H7 (cell line): ENCODE results near the gene FIGN. TPM values are rescaled to one million over a fixed set of nuclear protein-coding genes. Genes with fewer than 3 reads are reported as not detected.

Source experiments
- DNase-seq: peaks from one replicate; pipeline ENCODE4 v3.0.0; 2012
- H3K27me3 ChIP-seq: 2 replicates; pipeline ENCODE4 v1.6.0; 2011; ENCODE audit warnings: mild to moderate bottlenecking, low read length; ENCODE audit not compliant: control insufficient read depth, insufficient read depth
- H3K36me3 ChIP-seq: replicated peaks from 2 replicates; pipeline ENCODE4 v1.5.1; 2011; ENCODE audit warnings: low read length; ENCODE audit not compliant: control insufficient read depth, insufficient read depth
- H3K4me3 ChIP-seq: 2 replicates; pipeline ENCODE4 v1.5.1; 2011; ENCODE audit warnings: low read depth, mild to moderate bottlenecking, control low read depth, low read length, moderate library complexity; ENCODE audit not compliant: insufficient read depth
- total RNA-seq: library from RNA; depleted of rRNA; stranded (reverse); fragments of >200 nt; shearing (Covaris generic); gene quantifications from 2 replicates; pipeline ENCODE4 v1.2.3, GENCODE V29; 2014

FIGN gene
- total RNA-seq, 1 experiment from 2014 or later = 8.7 TPM

DNA sequence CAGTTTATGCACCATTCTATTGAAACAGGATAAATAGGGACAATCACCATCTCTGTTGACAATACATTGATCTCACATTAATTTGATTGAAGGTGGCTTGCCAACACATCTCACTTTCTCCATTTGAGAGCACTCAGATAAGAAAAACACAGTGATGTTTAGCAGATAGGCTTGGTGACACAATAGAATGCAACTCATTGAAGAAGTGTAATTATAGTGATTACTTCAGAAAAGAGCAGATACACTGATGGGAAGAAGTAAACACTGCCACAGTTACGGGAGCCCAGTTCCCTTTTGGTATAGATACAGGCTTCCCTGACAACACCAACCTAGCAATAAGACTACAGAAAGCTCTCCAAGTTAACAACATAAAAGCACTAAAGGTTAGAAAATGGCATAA is 89.1 kb downstream of the FIGN start:
- H3K27me3 ChIP-seq = no peaks in the 10 kb centered on the region
- H3K4me3 ChIP-seq = no peak overlapping the region
- no peak for DNase-seq
- no peaks in the 10 kb centered on the region for H3K36me3 ChIP-seq

DNA sequence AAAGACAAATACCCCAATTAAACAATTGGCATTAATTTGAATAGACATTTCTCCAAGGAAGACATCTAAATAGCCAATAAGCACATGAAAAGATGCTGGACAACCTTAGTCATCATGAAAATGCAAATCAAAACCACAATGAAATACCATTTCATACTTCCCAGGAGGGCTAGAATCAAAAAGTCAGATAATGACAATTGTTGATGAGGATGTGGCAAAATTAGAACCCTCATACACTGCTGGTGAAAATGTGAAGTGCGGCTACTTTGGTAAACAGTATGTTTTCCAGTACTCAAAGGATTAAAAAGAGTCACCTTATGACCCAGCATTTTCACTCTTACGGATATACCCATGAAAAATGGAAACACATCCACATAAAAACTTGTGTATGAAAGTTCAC is 91.6 kb downstream of the FIGN start:
- H3K4me3 ChIP-seq = no peak overlapping the region
- no peaks in the 10 kb centered on the region for H3K36me3 ChIP-seq
- H3K27me3 ChIP-seq = no peaks in the 10 kb centered on the region
- DNase-seq = no peak

DNA sequence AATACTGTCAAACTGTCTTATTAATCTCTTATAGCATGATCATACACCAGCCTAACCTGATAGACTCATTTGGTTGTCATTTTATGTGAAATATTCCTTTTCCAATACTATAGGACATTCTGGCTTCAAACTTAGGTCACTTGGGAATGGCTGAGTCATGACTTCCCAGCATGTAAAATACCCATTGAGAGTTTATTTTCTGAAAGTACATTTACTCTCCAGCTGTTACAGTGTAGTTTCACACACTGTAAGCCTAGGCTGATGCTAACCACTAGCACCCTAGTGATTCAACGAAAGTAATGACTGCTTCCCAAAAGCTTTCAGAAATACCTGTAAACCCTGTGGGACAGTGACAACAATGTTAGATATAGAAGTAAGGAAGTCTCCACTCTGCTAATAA is 93.8 kb downstream of the FIGN start:
- Histone ChIP-seq H3K4me3 (no peak overlapping the region), H3K36me3 (no peaks in the 10 kb centered on the region), H3K27me3 (no peaks in the 10 kb centered on the region)
- DNase-seq = no peak

DNA sequence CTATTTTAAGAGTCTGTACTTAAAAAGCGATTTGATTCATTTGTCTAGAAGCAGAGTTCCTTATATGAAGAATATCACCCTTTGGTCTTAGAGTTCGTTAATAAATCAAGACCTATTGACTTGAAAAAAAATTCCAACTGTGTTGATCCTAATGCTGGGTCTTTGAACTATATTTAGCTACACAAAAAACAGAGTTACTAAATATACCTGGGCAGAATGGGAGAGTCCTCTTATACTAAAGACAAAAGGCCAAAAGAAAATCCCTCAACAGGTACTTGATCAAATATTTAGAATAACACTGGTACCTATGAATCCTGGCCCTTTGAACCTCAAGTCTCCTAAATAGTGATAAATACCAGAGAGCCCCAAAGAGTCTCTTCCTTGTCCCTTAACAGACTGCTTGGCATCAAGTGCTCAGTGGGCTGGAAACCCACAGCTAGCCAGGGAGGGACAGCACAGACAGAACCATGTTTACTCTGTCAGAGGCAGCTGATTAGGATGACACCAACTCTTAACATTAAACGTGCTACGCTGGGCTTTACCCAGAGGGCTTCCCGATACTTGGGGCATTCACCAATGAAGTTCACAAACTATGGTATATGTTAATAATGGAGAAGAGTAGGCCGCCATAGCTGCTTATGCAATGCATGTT is 95.1 kb downstream of the FIGN start:
- Histone ChIP-seq H3K36me3 (no peaks in the 10 kb centered on the region), H3K4me3 (no peak overlapping the region), H3K27me3 (no peaks in the 10 kb centered on the region)
- DNase-seq = no peak

DNA sequence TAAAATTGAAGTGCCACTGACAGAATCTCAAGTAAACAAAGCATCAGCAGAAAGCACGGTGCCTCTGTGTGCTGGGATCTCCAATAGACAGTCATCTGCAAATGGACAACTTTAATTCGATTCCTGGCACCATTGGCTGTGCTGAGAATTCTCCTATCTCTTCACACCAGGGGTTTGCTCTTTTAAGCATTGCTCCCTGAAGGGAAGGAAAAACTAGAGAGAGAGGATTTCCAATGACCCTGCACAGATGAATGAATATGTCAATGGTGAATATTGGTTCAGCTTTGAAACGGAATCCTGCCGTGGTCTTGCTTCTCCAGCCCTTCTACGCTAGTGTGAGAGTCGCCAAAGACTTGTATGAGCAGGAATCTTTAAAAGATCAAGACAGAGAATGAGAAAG is 97.9 kb downstream of the FIGN start:
- H3K36me3 ChIP-seq = no peaks in the 10 kb centered on the region
- DNase-seq = no peak
- H3K4me3 ChIP-seq = no peak overlapping the region
- H3K27me3 ChIP-seq = no peaks in the 10 kb centered on the region

DNA sequence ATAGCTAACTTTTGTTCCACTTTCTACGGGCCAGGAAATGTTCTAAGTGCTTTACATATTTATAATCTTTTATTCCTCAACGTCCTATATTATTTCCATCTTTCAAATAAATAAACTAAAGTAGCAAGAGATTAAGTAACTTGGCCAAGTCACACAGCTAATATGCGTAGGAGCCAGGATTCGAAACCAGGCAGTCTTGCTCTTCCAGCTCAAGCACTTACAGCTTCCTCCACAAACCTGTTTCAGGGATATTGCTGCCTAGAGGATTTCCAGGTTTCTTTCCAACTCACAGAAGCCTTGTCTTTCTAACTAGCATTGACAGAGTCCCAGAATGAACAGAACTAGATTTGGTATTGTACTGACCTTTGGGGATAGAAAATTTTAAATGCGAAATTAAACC is 102.5 kb downstream of the FIGN start:
- no peak for DNase-seq
- no peak overlapping the region for H3K4me3 ChIP-seq
- H3K27me3 ChIP-seq = no peaks in the 10 kb centered on the region
- H3K36me3 ChIP-seq = no peaks in the 10 kb centered on the region

GRCh38 chr2:163630836-163631235 is 105.0 kb downstream of the FIGN start:
- H3K27me3 ChIP-seq = no peaks in the 10 kb centered on the region
- no peak overlapping the region for H3K4me3 ChIP-seq
- no peaks in the 10 kb centered on the region for H3K36me3 ChIP-seq
- no peak for DNase-seq

DNA sequence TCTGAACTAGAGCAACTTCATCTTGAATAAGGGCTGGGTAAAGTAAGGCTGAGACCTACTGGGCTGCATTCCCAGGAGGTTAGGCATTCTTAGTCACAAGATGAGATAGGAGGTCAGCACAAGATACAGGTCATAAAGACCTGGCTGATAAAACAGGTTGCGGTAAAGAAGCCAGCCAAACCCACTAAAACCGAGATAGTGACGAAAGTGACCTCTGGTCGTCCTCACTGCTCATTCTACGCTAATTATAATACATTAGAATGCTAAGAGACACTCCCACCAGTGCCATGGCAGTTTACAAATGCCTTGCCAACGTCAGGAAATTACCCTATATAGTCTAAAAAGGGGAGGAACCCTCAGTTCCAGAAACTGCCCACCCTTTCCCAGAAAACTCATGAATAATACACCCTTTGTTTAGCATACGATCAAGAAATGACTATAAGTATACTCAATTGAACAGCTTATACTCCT is 109.1 kb downstream of the FIGN start:
- Histone ChIP-seq H3K4me3 (no peak overlapping the region), H3K36me3 (no peaks in the 10 kb centered on the region), H3K27me3 (no peaks in the 10 kb centered on the region)
- DNase-seq = no peak

GRCh38 chr2:163626208-163626607 is 109.6 kb downstream of the FIGN start:
- H3K27me3 ChIP-seq = no peaks in the 10 kb centered on the region
- no peak for DNase-seq

GRCh38 chr2:163625632-163626031 is 110.2 kb downstream of the FIGN start:
- H3K36me3 ChIP-seq = no peaks in the 10 kb centered on the region
- no peak overlapping the region for H3K4me3 ChIP-seq
- H3K27me3 ChIP-seq = no peaks in the 10 kb centered on the region
- no peak for DNase-seq

More at GRCh38 chr2:163626208-163626607, 109.6 kb downstream of the FIGN start:
- H3K36me3 ChIP-seq = no peaks in the 10 kb centered on the region
- no peak overlapping the region for H3K4me3 ChIP-seq

DNA sequence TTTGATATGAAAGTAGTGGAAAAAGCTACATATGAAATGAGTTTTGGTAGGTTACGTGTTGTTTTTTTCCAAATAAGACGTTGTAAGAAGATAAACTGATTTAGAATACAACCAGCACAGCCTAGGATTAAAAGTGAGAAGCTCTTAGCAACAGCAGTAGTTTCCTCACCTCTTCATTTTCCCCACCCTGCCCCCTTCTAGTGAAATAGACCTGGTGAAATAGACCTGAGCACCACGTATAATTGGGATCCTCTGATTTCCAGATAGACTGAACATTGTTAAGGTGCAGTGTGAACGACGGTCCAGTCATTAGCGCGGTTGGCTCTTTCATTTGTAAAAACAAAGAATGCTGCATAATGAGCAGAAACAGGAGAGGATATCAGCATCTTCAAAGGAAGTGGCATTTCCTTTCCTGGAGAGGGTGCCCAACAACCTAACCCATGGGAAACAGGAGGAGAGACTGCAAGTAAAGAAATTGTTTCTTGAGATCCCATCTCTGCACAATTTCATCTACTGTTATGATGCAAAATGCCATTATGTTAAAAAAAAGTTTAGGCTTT is 114.3 kb downstream of the FIGN start:
- no peak overlapping the region for H3K4me3 ChIP-seq
- no peaks in the 10 kb centered on the region for H3K36me3 ChIP-seq
- no peak for DNase-seq
- H3K27me3 ChIP-seq = no peaks in the 10 kb centered on the region

DNA sequence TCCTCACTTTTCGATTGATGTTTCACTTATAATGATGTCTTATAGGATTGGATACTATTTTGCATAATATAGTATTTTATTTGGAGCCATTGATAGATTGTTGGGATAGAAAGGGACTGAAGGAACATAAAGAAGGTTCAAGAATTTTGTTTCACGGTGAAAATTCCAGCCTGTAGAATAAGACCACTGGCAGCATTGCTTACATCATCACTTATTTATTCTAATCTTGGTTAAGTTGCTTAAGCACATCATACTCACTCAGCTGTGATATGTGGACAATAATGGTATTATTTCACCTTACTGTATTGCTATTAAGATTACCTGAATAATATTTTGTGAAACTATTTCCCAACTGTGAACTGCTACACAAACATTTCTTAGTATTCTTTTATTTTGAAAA is 118.3 kb downstream of the FIGN start:
- DNase-seq = no peak
- no peaks in the 10 kb centered on the region for H3K36me3 ChIP-seq
- H3K27me3 ChIP-seq = no peaks in the 10 kb centered on the region
- H3K4me3 ChIP-seq = no peak overlapping the region

GRCh38 chr2:163613266-163613731 is 122.5 kb downstream of the FIGN start:
- Histone ChIP-seq H3K4me3 (no peak overlapping the region), H3K36me3 (no peaks in the 10 kb centered on the region; the same call in 1 of the 2 replicates), H3K27me3 (no peaks in the 10 kb centered on the region)
- DNase-seq = no peak

DNA sequence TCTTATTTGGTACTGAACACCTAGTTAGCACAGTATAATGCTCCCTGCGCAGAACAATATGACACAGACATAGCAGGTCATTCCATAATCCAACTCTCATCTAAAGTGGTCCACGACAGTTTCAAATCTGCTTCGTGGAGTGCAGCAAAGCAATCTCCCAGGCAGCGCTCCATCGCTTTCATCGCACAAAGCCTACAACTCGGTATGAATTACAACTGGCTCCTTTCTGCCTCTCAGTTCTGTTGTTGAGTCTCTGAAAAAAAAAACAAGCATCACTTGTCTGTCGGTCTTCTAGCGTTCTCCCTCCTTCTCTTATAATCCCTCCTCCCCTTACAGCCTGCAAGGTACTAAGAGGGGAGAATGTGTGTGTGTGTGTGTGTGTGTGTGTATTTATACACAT is 123.5 kb downstream of the FIGN start:
- no peaks in the 10 kb centered on the region for H3K27me3 ChIP-seq
- no peak for DNase-seq
- no peaks in the 10 kb centered on the region; the same call in 1 of the 2 replicates for H3K36me3 ChIP-seq
- no peak overlapping the region for H3K4me3 ChIP-seq

- no peaks in the 10 kb centered on the region for H3K27me3 ChIP-seq
- no peak overlapping the region for H3K4me3 ChIP-seq
- DNase-seq = no peak
- H3K36me3 ChIP-seq = no peaks in the 10 kb centered on the region; the same call in 1 of the 2 replicates
Observed at GRCh38 chr2:163611557-163611906, 124.3 kb downstream of the FIGN start.
